ENCODE measurements around the gene INPP5A.

The INPP5A gene

GRCh38 chr10:132493756-132494290 is 43.8 kb upstream of the INPP5A start:
- DNase-seq (ENCODE audit: low read depth, low spot score): no peak
- H3K36me3 ChIP-seq (ENCODE audit: insufficient read depth, insufficient read length, low read length): no peaks in the 10 kb centered on the region
- H3K9me3 ChIP-seq (ENCODE audit: insufficient read depth, low read length): peaks cover 5% of the 10 kb centered on the region; the same call in 1 of the 2 replicates
- H3K9ac ChIP-seq (ENCODE audit: insufficient read length, low read depth): no peak overlapping the region
- no peak overlapping the region for H3K4me3 ChIP-seq (ENCODE audit: insufficient read length, low read depth)
- H3K27me3 ChIP-seq (ENCODE audit: insufficient read depth, insufficient read length): peaks cover 8% of the 10 kb centered on the region
- H3K4me1 ChIP-seq (ENCODE audit: insufficient read depth, insufficient read length): peaks cover 1% of the 10 kb centered on the region
- TF ChIP-seq ZNF274 (IDR thresholded peaks at IDR 0.05; ENCODE audit: low read depth, low read length) (no peak), YY1 (IDR thresholded peaks at IDR 0.05; ENCODE audit: insufficient read depth, insufficient read length) (no peak), SUZ12 (IDR thresholded peaks at IDR 0.05; ENCODE audit: extremely low read depth, insufficient read depth, insufficient read length) (no peak)

- no peak overlapping the region for H3K4me3 ChIP-seq (ENCODE audit: insufficient read length, low read depth)
- H3K9ac ChIP-seq (ENCODE audit: insufficient read length, low read depth): no peak overlapping the region
- no peaks in the 10 kb centered on the region for H3K36me3 ChIP-seq (ENCODE audit: insufficient read depth, insufficient read length, low read length)
- no peak for DNase-seq (ENCODE audit: low read depth, low spot score)
- no peaks in the 10 kb centered on the region for H3K4me1 ChIP-seq (ENCODE audit: insufficient read depth, insufficient read length)
- peaks cover 5% of the 10 kb centered on the region; the same call in 1 of the 2 replicates for H3K9me3 ChIP-seq (ENCODE audit: insufficient read depth, low read length)
- H3K27me3 ChIP-seq (ENCODE audit: insufficient read depth, insufficient read length): peaks cover 12% of the 10 kb centered on the region
- TF ChIP-seq SUZ12 (IDR thresholded peaks at IDR 0.05; ENCODE audit: extremely low read depth, insufficient read depth, insufficient read length) (no peak), YY1 (IDR thresholded peaks at IDR 0.05; ENCODE audit: insufficient read depth, insufficient read length) (no peak), ZNF274 (IDR thresholded peaks at IDR 0.05; ENCODE audit: low read depth, low read length) (no peak)
Measured at GRCh38 chr10:132494866-132495630, 42.5 kb upstream of the INPP5A start.

- H3K9ac ChIP-seq (ENCODE audit: insufficient read length, low read depth): no peak overlapping the region
- TF ChIP-seq YY1 (IDR thresholded peaks at IDR 0.05; ENCODE audit: insufficient read depth, insufficient read length): no peak
- TF ChIP-seq ZNF274 (IDR thresholded peaks at IDR 0.05; ENCODE audit: low read depth, low read length): no peak
- no peak for TF ChIP-seq SUZ12 (IDR thresholded peaks at IDR 0.05; ENCODE audit: extremely low read depth, insufficient read depth, insufficient read length)
- H3K9me3 ChIP-seq (ENCODE audit: insufficient read depth, low read length): no peaks in the 10 kb centered on the region
- H3K4me1 ChIP-seq (ENCODE audit: insufficient read depth, insufficient read length): no peaks in the 10 kb centered on the region
- DNase-seq (ENCODE audit: low read depth, low spot score): no peak
- H3K36me3 ChIP-seq (ENCODE audit: insufficient read depth, insufficient read length, low read length): no peaks in the 10 kb centered on the region
- H3K27me3 ChIP-seq (ENCODE audit: insufficient read depth, insufficient read length): peaks cover 17% of the 10 kb centered on the region
- H3K4me3 ChIP-seq (ENCODE audit: insufficient read length, low read depth): no peak overlapping the region
Measured at GRCh38 chr10:132496360-132497062, 41.1 kb upstream of the INPP5A start.

- TF ChIP-seq YY1 (IDR thresholded peaks at IDR 0.05; ENCODE audit: insufficient read depth, insufficient read length) (no peak), SUZ12 (IDR thresholded peaks at IDR 0.05; ENCODE audit: extremely low read depth, insufficient read depth, insufficient read length) (no peak), ZNF274 (IDR thresholded peaks at IDR 0.05; ENCODE audit: low read depth, low read length) (no peak)
- Histone ChIP-seq H3K27me3 (ENCODE audit: insufficient read depth, insufficient read length) (peaks cover 17% of the 10 kb centered on the region), H3K4me3 (ENCODE audit: insufficient read length, low read depth) (no peak overlapping the region), H3K36me3 (ENCODE audit: insufficient read depth, insufficient read length, low read length) (no peaks in the 10 kb centered on the region), H3K4me1 (ENCODE audit: insufficient read depth, insufficient read length) (no peaks in the 10 kb centered on the region), H3K9me3 (ENCODE audit: insufficient read depth, low read length) (no peaks in the 10 kb centered on the region), H3K9ac (ENCODE audit: insufficient read length, low read depth) (no peak overlapping the region)
- DNase-seq (ENCODE audit: low read depth, low spot score): no peak
Measured at GRCh38 chr10:132497063-132497680, 40.4 kb upstream of the INPP5A start.

GRCh38 chr10:132497861-132498561 is 39.6 kb upstream of the INPP5A start:
- TF ChIP-seq ZNF274 (IDR thresholded peaks at IDR 0.05; ENCODE audit: low read depth, low read length) (no peak), YY1 (IDR thresholded peaks at IDR 0.05; ENCODE audit: insufficient read depth, insufficient read length) (no peak), SUZ12 (IDR thresholded peaks at IDR 0.05; ENCODE audit: extremely low read depth, insufficient read depth, insufficient read length) (no peak)
- no peak overlapping the region for H3K4me3 ChIP-seq (ENCODE audit: insufficient read length, low read depth)
- no peak overlapping the region for H3K9ac ChIP-seq (ENCODE audit: insufficient read length, low read depth)
- H3K9me3 ChIP-seq (ENCODE audit: insufficient read depth, low read length): no peaks in the 10 kb centered on the region
- no peak for DNase-seq (ENCODE audit: low read depth, low spot score)
- no peaks in the 10 kb centered on the region for H3K36me3 ChIP-seq (ENCODE audit: insufficient read depth, insufficient read length, low read length)
- no peaks in the 10 kb centered on the region for H3K4me1 ChIP-seq (ENCODE audit: insufficient read depth, insufficient read length)
- peaks cover 17% of the 10 kb centered on the region for H3K27me3 ChIP-seq (ENCODE audit: insufficient read depth, insufficient read length)

GRCh38 chr10:132498562-132499366 is 38.8 kb upstream of the INPP5A start:
- Histone ChIP-seq H3K9me3 (ENCODE audit: insufficient read depth, low read length) (no peaks in the 10 kb centered on the region), H3K4me1 (ENCODE audit: insufficient read depth, insufficient read length) (no peaks in the 10 kb centered on the region), H3K4me3 (ENCODE audit: insufficient read length, low read depth) (no peak overlapping the region), H3K36me3 (ENCODE audit: insufficient read depth, insufficient read length, low read length) (no peaks in the 10 kb centered on the region), H3K9ac (ENCODE audit: insufficient read length, low read depth) (no peak overlapping the region), H3K27me3 (ENCODE audit: insufficient read depth, insufficient read length) (peaks cover 17% of the 10 kb centered on the region)
- no peak for TF ChIP-seq ZNF274 (IDR thresholded peaks at IDR 0.05; ENCODE audit: low read depth, low read length)
- TF ChIP-seq SUZ12 (IDR thresholded peaks at IDR 0.05; ENCODE audit: extremely low read depth, insufficient read depth, insufficient read length): no peak
- no peak for TF ChIP-seq YY1 (IDR thresholded peaks at IDR 0.05; ENCODE audit: insufficient read depth, insufficient read length)
- no peak for DNase-seq (ENCODE audit: low read depth, low spot score)
